RWPE2 (cell line): ENCODE results near the gene NUP188.
A peak's percentile ranks its signal among the peaks of the same experiment; 100 is the strongest.

Experiments used
- ATAC-seq: fragments of 200-7000 bp; cut with Tn5 transposase; 3 replicates; pipeline ENCODE4 v1.9.1; 2021; ENCODE audit warnings: low read depth
- DNase-seq: peaks from one replicate; pipeline ENCODE4 v3.0.0-alpha.2; 2020; ENCODE audit warnings: low spot score
- H3K27ac ChIP-seq: fragments of 450-650 bp; 2 replicates; pipeline ENCODE4 v1.5.1; 2017; ENCODE audit warnings: mild to moderate bottlenecking; ENCODE audit not compliant: poor library complexity, severe bottlenecking
- H3K27me3 ChIP-seq: fragments of 250-450 bp; sonication (Bioruptor Pico); 2 replicates; pipeline ENCODE4 v1.5.1; 2021; ENCODE audit warnings: mild to moderate bottlenecking, moderate library complexity; ENCODE audit not compliant: insufficient read depth, poor library complexity, severe bottlenecking
- H3K36me3 ChIP-seq: fragments of 250-450 bp; sonication (Bioruptor Pico); 2 replicates; pipeline ENCODE4 v1.5.1; 2020; ENCODE audit warnings: low read depth, mild to moderate bottlenecking, moderate library complexity
- H3K4me1 ChIP-seq: fragments of 250-450 bp; sonication (Bioruptor Pico); 2 replicates; pipeline ENCODE4 v1.5.1; 2021; ENCODE audit warnings: mild to moderate bottlenecking, moderate library complexity; ENCODE audit not compliant: insufficient read depth, poor library complexity, severe bottlenecking
- H3K4me3 ChIP-seq: fragments of 250-450 bp; sonication (Bioruptor Pico); 2 replicates; pipeline ENCODE4 v1.5.1; 2021; ENCODE audit warnings: mild to moderate bottlenecking, moderate library complexity; ENCODE audit not compliant: severe bottlenecking
- H3K9me3 ChIP-seq: fragments of 250-450 bp; sonication (Bioruptor Pico); 2 replicates; pipeline ENCODE4 v1.5.1; 2021; ENCODE audit warnings: mild to moderate bottlenecking, moderate library complexity; ENCODE audit not compliant: severe bottlenecking
- CTCF ChIP-seq: fragments of 450-650 bp; IDR thresholded peaks from one replicate; pipeline ENCODE4 v1.5.1; 2017; ENCODE audit warnings: mild to moderate bottlenecking, moderate library complexity; ENCODE audit not compliant: poor library complexity, severe bottlenecking

The NUP188 gene

GRCh38 chr9:129014124-129014523, 66.6 kb downstream of the NUP188 start:
- ATAC-seq, result no peak
- Histone ChIP-seq H3K4me1 (no peaks in the 10 kb centered on the region), H3K4me3 (no peak overlapping the region), H3K36me3 (peaks cover 38% of the 10 kb centered on the region), H3K27ac (no peak overlapping the region), H3K27me3 (no peaks in the 10 kb centered on the region), H3K9me3 (no peaks in the 10 kb centered on the region)
- TF ChIP-seq CTCF, result no peak
- DNase-seq, result no peak

DNA sequence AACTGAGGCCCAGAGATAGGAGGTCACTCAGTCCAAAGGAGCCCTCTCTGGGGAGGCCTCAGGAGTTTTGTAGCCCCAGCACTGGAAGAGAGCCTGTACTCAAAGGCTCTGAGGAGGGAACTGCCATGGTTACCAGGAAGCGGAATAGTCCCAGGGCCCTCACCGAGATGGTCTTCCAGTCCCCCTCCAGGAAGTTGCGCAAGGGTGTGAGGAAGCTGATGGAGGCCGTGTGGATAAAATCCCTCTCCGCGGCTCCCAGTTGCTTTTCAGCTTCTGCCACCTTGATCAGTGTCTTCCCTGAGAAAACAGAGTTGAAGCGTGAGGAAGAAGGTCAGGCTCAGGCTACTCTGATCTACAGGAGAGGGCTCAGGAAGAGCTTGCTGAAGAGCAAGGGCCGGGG, 67.1 kb downstream of the NUP188 start:
- Histone ChIP-seq H3K4me3 (no peak overlapping the region), H3K36me3 (peaks cover 39% of the 10 kb centered on the region), H3K4me1 (no peaks in the 10 kb centered on the region), H3K27ac (no peak overlapping the region), H3K27me3 (no peaks in the 10 kb centered on the region), H3K9me3 (no peaks in the 10 kb centered on the region)
- TF ChIP-seq CTCF, result no peak
- DNase-seq (no peak), ATAC-seq (no peak)

DNA sequence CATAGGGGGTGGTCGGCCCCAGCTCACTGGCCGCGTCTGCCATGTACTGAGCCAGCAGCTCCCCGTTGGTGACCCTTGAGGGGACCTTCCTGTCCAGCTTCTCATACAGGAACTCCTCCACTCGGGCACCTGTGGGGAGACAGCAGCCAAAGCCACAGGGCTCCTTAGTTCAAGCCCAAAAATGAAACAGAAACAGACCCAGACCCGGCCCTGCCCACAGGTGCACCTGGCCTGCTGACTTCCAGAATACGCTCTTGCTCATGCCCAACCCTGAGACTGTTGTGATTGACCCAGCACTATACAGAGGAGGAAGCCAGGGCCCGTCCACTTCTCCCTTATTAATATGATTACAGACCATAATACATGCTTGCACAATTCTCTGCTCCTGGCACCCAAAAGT, 73.6 kb downstream of the NUP188 start:
- DNase-seq (no peak), ATAC-seq (no peak)
- no peak overlapping the region for H3K4me3 ChIP-seq
- no peaks in the 10 kb centered on the region for H3K27me3 ChIP-seq
- no peak for TF ChIP-seq CTCF
- H3K36me3 ChIP-seq, result peaks cover 9% of the 10 kb centered on the region; the same call in 1 of the 2 replicates
- H3K4me1 ChIP-seq, result peaks cover 5% of the 10 kb centered on the region
- H3K9me3 ChIP-seq, result no peaks in the 10 kb centered on the region
- no peak overlapping the region for H3K27ac ChIP-seq

GRCh38 chr9:129022037-129022436, 74.5 kb downstream of the NUP188 start:
- DNase-seq (no peak), ATAC-seq (no peak)
- Histone ChIP-seq H3K27ac (no peak overlapping the region), H3K27me3 (no peaks in the 10 kb centered on the region), H3K9me3 (no peaks in the 10 kb centered on the region), H3K4me1 (peaks cover 5% of the 10 kb centered on the region), H3K36me3 (peaks cover 9% of the 10 kb centered on the region; the same call in 1 of the 2 replicates), H3K4me3 (no peak overlapping the region)
- no peak for TF ChIP-seq CTCF

GRCh38 chr9:129023036-129023907, 75.8 kb downstream of the NUP188 start:
- Histone ChIP-seq H3K4me1 (peaks cover 5% of the 10 kb centered on the region), H3K4me3 (no peak overlapping the region), H3K9me3 (no peaks in the 10 kb centered on the region), H3K27ac (no peak overlapping the region), H3K27me3 (no peaks in the 10 kb centered on the region), H3K36me3 (peaks cover 6% of the 10 kb centered on the region; the same call in 1 of the 2 replicates)
- ATAC-seq (0 out of 3 replicates have a peak, but pooled peaks have one; percentile 3), DNase-seq (no peak)
- TF ChIP-seq CTCF, result no peak
